Sciatic nerve (tissue), 2 donors: ENCODE measurements around the gene DOCK2. TPM values are rescaled to one million over a fixed set of nuclear protein-coding genes. Genes with fewer than 3 reads are reported as not detected.
"Not testable (repeated sequence)": the region's sequence is repeated elsewhere in the genome, so short reads cannot be mapped to it uniquely, and the experiment has no call there.

ENCODE experiments used
- ATAC-seq: fragments of 200-7000 bp; cut with Tn5 transposase; one replicate; pipeline ENCODE4 v1.9.1; 2020; ENCODE audit warnings: mild to moderate bottlenecking, moderate library complexity
- DNase-seq: peaks from one replicate; pipeline ENCODE4 v3.0.0-alpha.2; 2020; ENCODE audit warnings: low spot score
- intact Hi-C: fragments of 100-400 bp; cut with DNase I; formaldehyde crosslinking; loops from one replicate; pipeline ENCODE4 v1.14.2; 2022
- total RNA-seq: library from RNA; stranded (reverse); fragmentation: NEBNext Ultra II Directional; extraction: Animal tissue kit (Norgen Biotek cat#: 25700); gene quantifications from one replicate; pipeline ENCODE4 v1.2.1, GENCODE V29; 2021
- donor health status: DM: no; HTN: no; CAD: no.
- donor health status: DM: no; HTN: no; CAD: no.

Gene DOCK2
- total RNA-seq: 32.9 TPM

GRCh38 chr5:169637085-169637548, at the start of gene DOCK2:
Gene DOCK2 (plus strand): TSS chr5:169637275. CDS start chr5:169637327, 52 bp downstream.
- peak; percentile 65 for DNase-seq
- intact Hi-C loops: no loop called here
- peak; percentile 85 for ATAC-seq

- DNase-seq (no peak), ATAC-seq (no peak)
- intact Hi-C loops: no loop called here
Observed at GRCh38 chr5:169590602-169591001, 46.5 kb upstream of the DOCK2 start.

GRCh38 chr5:169591636-169592035, 45.4 kb upstream of the DOCK2 start:
- ATAC-seq: no peak

GRCh38 chr5:169592937-169593650, 44.0 kb upstream of the DOCK2 start:
- intact Hi-C loops: no loop called here
- DNase-seq: no peak
- no peak for ATAC-seq

More at GRCh38 chr5:169591636-169592035, 45.4 kb upstream of the DOCK2 start:
- DNase-seq: no peak
- intact Hi-C loops: no loop called here

GRCh38 chr5:169595172-169595820, 41.8 kb upstream of the DOCK2 start:
- intact Hi-C loops: no loop called here
- DNase-seq: no peak
- no peak for ATAC-seq

GRCh38 chr5:169599451-169599850, 37.6 kb upstream of the DOCK2 start:
- ATAC-seq: no peak
- no peak for DNase-seq
- intact Hi-C loops: no loop called here

- ATAC-seq: no peak
- intact Hi-C loops: no loop called here
- no peak for DNase-seq
Observed at GRCh38 chr5:169602535-169602934, 34.5 kb upstream of the DOCK2 start.

- DNase-seq (no peak), ATAC-seq (no peak)
- intact Hi-C loops: loop anchor here (5.0 kb wide), 1 partner anchor 1349 kb away; no protein-coding TSS in a partner anchor
Observed at GRCh38 chr5:169606279-169606678, 30.8 kb upstream of the DOCK2 start.

- DNase-seq: no peak
Observed at GRCh38 chr5:169607882-169608281, 29.2 kb upstream of the DOCK2 start.

GRCh38 chr5:169609716-169610115, 27.4 kb upstream of the DOCK2 start:
- ATAC-seq: no peak
- intact Hi-C loops: loop anchor here (5.0 kb wide), 1 partner anchor 1352 kb away; no protein-coding TSS in a partner anchor
- DNase-seq: no peak

More at GRCh38 chr5:169607882-169608281, 29.2 kb upstream of the DOCK2 start:
- intact Hi-C loops: loop anchor here (5.0 kb wide), 1 partner anchor 1351 kb away; no protein-coding TSS in a partner anchor
- ATAC-seq: no peak

- intact Hi-C loops: no loop called here
- no peak for ATAC-seq
Observed at GRCh38 chr5:169610606-169611005, 26.5 kb upstream of the DOCK2 start.

GRCh38 chr5:169615561-169615960, 21.5 kb upstream of the DOCK2 start:
- intact Hi-C loops: no loop called here
- ATAC-seq (no peak), DNase-seq (no peak)

More at GRCh38 chr5:169610606-169611005, 26.5 kb upstream of the DOCK2 start:
- DNase-seq: no peak

- intact Hi-C loops, ATAC-seq: not testable (repeated sequence)
Observed at GRCh38 chr5:169624307-169624706, 12.8 kb upstream of the DOCK2 start.

GRCh38 chr5:169626779-169627178, 10.3 kb upstream of the DOCK2 start:
- no peak for DNase-seq
- ATAC-seq: no peak
- intact Hi-C loops: no loop called here

More at GRCh38 chr5:169624307-169624706, 12.8 kb upstream of the DOCK2 start:
- not testable (repeated sequence) for DNase-seq

GRCh38 chr5:169627551-169627950, 9.5 kb upstream of the DOCK2 start:
- no peak for DNase-seq
- intact Hi-C loops: no loop called here

GRCh38 chr5:169628892-169629291, 8.2 kb upstream of the DOCK2 start:
- intact Hi-C loops: no loop called here
- DNase-seq (no peak), ATAC-seq (no peak)

More at GRCh38 chr5:169627551-169627950, 9.5 kb upstream of the DOCK2 start:
- ATAC-seq: no peak

- intact Hi-C loops: no loop called here
- ATAC-seq: no peak
- DNase-seq: no peak
Observed at GRCh38 chr5:169629847-169630548, 7.1 kb upstream of the DOCK2 start.

- intact Hi-C loops: no loop called here
- no peak for DNase-seq
- no peak for ATAC-seq
Observed at GRCh38 chr5:169631360-169631759, 5.7 kb upstream of the DOCK2 start.

GRCh38 chr5:169632946-169633345, 4.1 kb upstream of the DOCK2 start:
- intact Hi-C loops: no loop called here
- DNase-seq (no peak), ATAC-seq (no peak)
